SH-SY5Y (cell line): Measurements from ENCODE around the gene PVALEF.

ENCODE experiments used
- GATA2 ChIP-seq: IDR thresholded peaks from 2 replicates; pipeline ENCODE4 v1.6.1; 2011; ENCODE audit warnings: mild to moderate bottlenecking, low read depth, low read length
- GATA3 ChIP-seq: IDR thresholded peaks from 2 replicates; pipeline ENCODE4 v1.6.1; 2011; ENCODE audit warnings: low read depth, mild to moderate bottlenecking, low read length, moderate library complexity

Gene PVALEF

DNA sequence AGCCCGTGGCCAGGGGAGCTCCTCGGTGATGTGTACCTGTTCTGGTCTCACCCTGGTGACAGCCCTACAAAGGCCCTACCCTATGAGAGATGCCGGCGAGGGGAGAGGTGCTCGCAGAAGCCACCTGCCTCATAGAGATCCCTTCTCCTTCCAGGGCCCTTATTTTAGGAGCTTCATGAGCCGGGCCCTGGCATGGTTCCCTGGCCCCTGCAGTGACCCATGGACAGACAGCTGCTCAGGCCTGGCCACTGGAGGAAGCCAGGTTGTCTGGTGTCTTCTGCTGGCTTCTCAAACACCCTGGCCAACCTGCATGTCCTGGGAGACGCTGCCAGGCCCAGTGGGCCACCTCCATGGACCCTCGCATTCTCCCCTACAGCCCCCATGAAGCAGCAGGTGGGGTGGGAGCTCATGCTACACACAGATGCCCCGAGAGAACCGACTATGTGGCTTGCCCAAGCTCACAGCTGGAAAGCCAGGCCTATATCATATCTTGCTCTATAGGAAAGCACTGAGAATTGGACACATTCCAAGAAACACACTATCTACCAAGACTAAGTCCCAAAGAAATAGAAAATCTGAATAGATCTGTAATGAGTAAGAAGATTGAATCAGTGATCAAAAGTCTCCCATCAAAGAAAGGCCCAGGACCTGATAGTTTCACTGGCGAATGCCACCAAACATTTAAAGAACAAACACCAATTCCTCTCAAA is 7.9 kb downstream of the PVALEF start:
- TF ChIP-seq GATA3, result no peak
- no peak for TF ChIP-seq GATA2

DNA sequence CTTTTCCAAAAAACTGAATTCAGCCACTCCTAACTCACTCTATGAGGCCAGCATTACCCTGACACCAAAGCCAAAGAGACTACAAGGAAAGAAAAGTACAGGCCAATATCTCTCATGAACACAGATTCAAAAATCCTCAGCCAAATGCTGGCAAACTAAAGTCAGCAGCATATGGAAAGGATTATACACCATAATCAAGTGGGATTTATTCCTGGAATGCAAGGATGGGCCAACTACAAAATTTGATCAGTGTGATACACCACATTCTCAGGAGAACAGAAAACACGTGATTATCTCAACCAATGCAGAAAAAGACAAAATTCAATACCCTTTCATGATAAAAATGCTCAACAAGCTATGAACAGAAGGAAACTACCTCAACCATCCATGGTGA is 8.5 kb downstream of the PVALEF start:
- TF ChIP-seq GATA2 (no peak), GATA3 (no peak)

DNA sequence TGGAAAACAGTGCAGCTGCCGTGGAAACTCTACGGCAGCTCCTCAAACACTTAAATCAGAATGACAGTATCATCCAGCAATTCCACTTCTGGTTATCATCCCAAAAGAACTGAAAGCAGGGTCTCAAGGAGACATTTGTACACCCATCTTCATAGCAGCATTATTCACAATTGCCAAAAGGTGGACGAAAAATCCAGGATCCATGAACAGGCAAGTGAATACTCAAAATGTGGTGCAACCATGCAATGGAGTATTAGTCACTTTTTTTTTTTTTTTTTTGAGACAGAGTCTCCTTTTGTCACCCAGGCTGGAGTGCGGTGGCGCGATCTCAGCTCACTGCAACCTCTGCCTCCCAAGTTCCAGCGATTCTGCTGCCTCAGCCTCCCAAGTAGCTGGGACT is 11.4 kb downstream of the PVALEF start:
- TF ChIP-seq GATA3 (no peak), GATA2 (no peak)

DNA sequence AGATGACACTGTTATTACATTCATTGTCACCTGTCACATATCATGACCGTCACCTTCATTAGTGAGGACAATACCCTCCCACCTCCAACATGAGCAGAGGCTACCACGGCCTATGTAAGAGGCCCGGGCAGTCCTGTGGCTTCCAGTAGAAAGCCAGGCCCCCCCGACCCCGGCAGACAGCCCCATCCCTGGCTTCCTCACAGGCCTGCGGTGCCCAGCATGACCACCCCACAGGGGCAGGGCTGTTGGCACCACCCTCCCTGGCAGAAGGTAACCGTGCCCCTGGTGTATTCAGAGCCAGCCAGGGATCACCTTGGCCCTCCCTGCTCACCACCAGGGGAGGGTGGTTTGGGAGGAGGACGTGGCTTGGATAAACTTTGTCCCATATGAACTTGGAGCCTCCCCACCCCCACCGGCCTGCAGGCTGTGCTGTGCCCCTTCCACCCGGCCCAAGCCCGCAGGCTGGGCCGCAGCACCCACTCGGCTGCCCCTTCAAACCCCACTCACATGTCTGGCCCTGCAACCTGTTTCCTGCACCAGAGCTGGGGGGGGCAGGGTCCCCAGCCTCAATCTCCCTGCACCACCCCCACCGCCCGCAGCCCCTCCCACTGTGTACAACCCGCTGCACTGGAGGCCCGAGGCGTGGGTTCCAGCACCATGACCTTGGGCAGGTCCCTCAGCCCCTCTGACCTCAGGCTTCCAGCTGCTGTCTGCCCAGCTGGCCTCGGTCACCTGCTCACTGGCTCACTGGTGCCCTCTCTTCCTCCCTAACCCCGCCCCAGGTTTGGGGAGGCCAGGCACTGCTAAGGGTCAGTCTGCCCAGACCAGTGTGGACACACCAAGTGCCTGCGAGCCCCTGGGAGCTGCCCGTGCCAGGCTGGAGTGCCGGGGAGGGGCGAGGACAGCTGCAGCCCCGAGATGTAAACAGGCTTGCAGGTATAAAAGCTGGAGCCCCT is 13.1 kb downstream of the PVALEF start:
- TF ChIP-seq GATA3 (no peak), GATA2 (no peak)

DNA sequence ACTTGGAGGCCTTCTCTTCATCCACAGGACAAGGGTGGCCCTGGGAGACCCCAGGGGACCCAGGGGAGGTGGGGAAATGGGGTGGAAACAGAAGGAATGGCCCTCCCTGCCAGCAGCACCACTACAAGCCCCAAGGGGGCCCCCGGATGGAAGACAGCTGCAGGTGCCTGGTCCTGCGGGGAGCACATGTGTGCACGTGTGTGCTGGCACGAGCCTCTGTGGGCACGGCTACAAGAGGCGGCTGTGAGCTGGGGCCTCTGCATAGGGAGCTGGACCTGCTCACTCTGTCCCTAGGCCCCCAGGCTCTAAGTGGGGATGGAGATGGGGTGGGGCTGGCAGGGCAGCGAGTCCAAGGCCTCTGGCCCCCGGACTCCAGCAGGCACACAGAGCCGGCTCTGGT is 13.9 kb downstream of the PVALEF start:
- no peak for TF ChIP-seq GATA2
- no peak for TF ChIP-seq GATA3

DNA sequence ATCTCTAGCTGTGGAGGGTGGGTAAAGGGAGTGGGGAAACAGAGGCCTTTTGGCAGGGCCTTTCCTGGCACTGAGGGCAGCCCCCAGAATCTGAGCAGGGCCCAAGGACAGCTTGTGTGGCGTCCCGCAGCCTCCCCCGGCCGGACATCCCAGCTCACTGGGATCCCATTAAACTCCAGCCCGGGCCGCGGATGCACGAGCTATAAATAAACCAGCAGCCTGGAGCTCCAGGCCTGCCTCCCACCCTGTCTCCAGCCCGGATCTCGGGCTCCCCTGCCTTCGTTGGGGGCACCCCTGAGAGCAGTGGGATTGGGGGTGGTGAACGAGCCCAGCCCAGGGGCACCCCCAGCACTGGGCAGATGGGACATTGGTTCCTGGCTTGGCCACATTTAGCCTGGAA is 14.6 kb downstream of the PVALEF start:
- TF ChIP-seq GATA2 (no peak), GATA3 (no peak)

DNA sequence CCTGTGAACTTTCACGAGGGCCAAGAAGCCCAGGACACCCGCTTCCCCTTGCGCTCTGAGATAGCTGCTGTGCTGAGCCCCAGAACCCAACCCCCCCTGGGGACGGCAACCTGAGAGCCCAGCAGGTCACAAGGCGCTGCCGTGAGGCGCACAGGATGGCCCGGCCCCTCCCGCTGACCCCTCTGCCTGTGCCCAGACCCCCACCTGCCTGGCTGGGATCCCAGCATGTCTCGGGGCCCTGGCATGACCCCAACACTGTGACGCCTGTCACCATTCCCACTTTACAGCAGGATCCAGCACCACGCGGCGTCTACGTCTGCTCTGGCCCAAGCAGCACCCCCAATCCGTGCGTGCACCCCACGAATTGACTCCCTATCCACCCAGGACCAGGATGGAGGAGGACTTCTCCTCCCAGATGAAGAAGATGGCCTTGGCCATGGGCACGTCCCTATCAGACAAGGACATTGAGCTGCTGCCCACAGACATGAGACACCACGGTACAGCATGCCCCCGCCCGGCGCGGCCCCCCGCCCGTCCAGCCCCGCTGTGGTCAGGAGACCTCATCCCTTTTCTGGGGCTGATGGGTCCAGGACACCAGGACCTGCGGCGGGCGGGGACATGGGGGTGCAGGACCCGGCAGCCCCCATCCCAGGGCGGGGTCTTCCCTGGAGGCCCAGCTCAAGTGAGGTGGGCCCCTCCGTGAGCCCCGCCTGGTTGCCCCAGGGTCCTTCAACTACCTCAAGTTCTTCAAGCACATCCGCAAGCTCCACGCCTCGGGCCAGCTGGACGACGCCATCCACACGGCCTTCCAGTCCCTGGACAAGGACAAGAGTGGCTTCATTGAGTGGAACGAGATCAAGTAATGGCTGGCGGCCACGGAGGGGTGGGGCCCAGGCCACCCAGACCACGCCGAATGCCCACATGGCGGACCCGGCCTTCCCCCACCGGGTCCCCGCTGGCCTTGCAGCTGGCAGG is 15.8 kb downstream of the PVALEF start:
- TF ChIP-seq GATA2 (no peak), GATA3 (no peak)

DNA sequence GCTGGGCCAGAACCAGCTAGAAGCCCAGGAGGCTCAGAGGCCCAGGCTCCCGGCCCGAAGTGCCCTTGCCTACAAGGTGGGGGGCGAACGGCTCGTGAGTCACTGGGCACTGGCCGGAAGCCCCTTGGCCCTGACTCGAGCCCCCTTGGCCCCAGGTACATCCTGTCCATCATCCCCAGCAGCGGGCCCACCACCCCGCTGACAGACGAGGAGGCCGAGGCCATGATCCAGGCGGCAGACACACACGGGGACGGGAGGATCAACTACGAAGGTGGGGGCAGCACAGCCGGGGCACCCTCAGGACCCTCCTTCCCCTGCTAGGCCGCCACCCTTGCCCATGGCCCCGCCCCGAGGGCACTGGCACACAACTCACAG is 16.5 kb downstream of the PVALEF start:
- TF ChIP-seq GATA3, result no peak
- TF ChIP-seq GATA2, result no peak

DNA sequence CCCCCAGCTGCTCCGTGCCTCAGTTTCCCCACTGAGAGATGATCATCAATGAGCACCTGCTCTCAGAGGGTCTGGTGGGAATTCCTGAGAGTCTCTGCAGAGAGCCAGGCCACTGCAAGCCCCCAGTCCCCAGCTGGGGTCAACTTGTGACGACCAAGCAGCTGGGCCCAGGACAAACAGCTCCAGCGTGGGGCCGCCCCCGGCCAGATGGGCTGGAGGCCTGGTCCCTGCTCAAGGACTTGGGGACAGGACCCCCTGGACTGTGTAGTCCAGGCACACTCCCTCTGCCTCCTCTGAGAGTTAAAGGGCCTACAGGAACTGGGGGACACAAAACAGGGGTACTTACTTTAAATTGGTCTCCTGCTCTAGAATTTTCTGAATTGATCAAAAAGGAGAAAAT is 17.3 kb downstream of the PVALEF start:
- TF ChIP-seq GATA2 (no peak), GATA3 (no peak)

DNA sequence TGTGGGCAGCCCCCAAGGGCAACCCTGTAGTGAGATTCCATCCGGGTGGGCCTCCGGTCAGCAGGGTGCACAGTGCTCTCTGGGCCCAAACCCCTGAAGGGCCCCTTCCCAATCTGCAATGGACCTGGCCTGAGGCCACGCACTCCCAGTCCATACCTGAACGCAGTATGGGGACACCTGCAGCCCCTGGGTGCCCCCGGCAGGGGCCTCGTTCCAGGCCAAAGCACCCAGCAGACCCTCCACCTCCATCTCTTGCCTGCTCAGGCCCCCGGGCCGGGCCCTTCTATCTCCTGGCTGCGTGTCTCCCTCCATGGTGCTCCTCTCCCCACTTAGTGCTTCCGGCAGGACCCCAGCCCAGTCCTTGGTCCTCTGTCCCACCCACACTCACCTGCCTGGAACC is 18.0 kb downstream of the PVALEF start:
- TF ChIP-seq GATA3 (no peak), GATA2 (no peak)

DNA sequence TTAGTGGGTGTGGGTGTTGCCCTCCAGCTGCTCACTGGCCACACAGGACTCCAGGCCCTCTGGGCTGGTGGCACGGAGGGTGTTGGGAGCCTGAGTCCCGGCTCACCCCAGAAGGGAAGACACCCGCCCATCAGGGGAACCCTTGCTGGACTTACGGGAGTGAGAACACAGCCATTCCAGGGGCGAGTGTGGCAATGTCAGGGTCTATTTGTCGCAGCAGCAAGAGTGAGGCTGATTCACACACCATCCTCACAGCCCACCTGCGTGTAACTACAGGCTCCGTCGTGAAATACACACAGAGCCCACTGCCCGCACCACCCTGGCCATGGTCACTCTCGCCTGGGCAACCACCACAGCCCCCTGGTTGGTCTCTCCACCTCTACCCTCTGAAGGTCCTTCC is 18.5 kb downstream of the PVALEF start:
- TF ChIP-seq GATA3, result no peak
- no peak for TF ChIP-seq GATA2

DNA sequence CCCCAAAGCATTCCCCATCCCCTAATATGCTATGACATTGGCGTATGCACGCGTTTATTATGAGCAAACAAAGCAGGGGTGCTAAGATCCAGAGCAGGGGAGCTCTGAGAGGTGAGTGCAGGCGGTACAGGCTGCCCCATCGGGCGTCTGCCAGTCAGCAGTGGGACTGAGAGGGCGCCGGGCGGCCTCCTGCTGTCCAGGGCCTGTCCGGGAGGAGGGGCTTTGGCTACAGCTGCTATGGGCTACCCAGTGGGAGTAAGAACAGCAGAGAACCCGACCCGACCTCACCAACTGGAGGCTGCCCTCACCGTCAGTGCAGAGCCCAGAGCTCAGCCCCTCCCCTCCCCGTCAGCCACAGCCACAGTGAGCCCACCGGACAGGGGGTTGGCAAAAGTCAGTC is 19.2 kb downstream of the PVALEF start:
- no peak for TF ChIP-seq GATA3
- no peak for TF ChIP-seq GATA2

DNA sequence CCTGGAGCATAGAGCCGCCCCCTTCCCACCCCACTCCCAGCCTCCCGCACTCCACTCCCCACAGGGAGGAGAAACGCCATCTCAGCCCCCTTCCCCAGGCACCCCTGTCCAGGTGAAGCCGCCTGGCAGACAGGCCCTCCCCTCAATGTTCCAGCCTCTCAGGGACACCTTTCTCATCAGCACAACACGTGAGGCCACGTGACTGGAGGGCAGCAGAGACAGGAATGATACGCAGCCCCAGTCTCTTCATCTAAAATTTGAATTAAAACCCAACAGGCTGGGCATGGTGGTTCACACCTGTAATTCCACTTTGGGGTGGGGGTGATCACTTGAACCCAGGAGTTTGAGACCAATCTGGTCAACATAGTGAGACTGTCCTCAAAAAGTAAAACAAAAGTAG is 20.9 kb downstream of the PVALEF start:
- TF ChIP-seq GATA3, result no peak
- TF ChIP-seq GATA2, result no peak

DNA sequence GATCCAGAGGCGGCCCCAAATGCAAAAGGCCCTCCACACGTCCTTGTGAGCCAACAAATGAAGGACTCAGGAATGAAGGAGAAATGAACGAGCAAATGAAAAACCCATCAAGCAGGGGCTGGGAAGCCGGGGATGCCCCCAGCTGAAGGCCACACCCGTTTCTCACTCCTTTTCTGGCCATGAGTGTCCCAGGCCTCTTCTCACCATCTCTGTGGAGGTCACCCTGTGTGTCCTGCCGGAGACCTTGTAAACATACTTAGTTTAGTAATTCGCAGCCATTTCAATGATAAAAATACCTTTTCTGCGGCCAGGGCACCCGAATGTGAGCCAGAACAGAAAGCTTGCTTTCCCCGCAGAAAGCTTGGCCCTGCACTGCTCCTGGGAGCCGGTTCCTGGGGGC is 21.8 kb downstream of the PVALEF start:
- TF ChIP-seq GATA3 (no peak), GATA2 (no peak)
